ENCODE results near the gene CIITA. TPM values are rescaled to one million over a fixed set of nuclear protein-coding genes. Genes with fewer than 3 reads are reported as not detected.
"Not testable (repeated sequence)": the region's sequence is repeated elsewhere in the genome, so short reads cannot be mapped to it uniquely, and the experiment has no call there.

Gene CIITA
- total RNA-seq, 1 experiment from 2014 or later, result 0.04 TPM

DNA sequence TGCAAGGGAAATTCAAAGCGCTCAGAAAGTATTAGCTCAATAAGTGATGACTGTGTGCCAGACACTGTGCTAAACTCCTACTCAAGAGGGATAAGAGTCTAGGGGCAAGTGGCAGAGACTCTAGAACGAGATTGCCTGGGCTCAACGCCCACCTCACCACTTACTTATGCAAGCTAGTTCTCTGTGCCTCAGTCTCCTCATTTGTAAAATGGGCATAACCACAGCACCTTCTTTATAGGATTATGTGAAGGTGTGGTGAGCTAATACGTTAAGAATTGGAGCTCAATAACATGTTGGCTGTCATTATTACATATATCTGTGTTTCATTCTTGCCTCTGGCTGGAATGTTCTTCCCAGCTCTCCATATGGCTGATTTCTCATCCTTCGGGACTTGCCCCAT lies 49.9 kb downstream of the CIITA start:
- H3K9me3 ChIP-seq (replicated peaks), result no peaks in the 10 kb centered on the region
- no peaks in the 10 kb centered on the region for H3K27me3 ChIP-seq
- no peaks in the 10 kb centered on the region for H3K36me3 ChIP-seq
- H3K27ac ChIP-seq, result no peak overlapping the region
- H3K4me3 ChIP-seq, result no peak overlapping the region
- H3K4me1 ChIP-seq, result no peaks in the 10 kb centered on the region
- no peak for DNase-seq

DNA sequence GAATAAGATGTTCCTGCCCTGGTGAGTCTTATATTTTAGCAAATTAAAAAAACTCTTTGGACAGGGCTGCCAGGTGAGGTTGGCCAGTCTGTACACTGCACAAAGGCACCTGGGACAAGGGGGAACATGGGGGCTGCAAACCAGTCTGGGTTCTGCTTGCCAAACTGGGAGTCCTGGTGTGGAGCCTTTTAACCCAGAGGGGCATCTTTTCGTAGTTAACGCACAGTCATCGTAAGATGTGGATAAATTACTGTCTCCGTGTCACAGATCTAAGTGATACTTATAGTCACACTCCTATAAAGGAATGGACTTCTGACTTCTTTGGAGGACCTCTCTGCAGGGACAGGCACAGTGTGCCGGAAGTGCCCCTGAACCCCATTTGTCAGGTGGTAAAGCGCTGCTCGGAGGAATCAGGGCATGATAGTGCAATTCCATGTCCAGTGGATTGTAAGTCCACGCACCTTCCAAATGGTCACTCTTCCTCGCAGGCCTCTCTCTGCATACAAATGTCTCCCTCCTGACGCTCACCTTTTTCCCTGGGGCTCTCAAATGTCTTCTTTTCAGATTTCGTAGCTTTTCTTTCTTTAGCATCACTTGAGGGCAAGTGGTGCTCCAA lies 50.6 kb downstream of the CIITA start:
- Histone ChIP-seq H3K36me3 (no peaks in the 10 kb centered on the region), H3K27ac (no peak overlapping the region), H3K4me1 (no peaks in the 10 kb centered on the region), H3K27me3 (no peaks in the 10 kb centered on the region), H3K9me3 (replicated peaks) (no peaks in the 10 kb centered on the region), H3K4me3 (no peak overlapping the region)
- DNase-seq, result no peak

DNA sequence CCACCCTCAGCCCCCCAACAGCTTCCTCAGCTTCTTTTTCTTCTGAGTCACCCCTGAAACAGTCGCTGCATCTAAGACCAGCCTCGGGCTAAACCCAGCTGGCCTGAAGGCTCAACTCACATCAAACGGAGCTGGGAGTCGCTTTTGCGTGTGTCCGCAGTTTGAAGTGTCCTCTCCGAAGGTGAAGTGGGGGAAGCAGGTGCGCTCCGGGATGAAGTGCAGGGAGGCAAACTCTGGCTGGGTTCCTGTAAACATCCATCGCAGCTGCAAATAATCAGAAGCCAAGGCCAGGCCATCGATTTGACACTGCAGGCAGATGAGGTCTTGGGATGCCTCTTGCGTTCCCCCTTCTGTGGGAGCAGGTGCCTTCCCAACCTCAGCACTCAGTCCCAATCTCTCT lies 52.1 kb downstream of the CIITA start:
- not testable (repeated sequence) for DNase-seq; H3K4me3 ChIP-seq; H3K36me3 ChIP-seq; H3K9me3 ChIP-seq (replicated peaks); H3K27ac ChIP-seq; H3K27me3 ChIP-seq; H3K4me1 ChIP-seq

DNA sequence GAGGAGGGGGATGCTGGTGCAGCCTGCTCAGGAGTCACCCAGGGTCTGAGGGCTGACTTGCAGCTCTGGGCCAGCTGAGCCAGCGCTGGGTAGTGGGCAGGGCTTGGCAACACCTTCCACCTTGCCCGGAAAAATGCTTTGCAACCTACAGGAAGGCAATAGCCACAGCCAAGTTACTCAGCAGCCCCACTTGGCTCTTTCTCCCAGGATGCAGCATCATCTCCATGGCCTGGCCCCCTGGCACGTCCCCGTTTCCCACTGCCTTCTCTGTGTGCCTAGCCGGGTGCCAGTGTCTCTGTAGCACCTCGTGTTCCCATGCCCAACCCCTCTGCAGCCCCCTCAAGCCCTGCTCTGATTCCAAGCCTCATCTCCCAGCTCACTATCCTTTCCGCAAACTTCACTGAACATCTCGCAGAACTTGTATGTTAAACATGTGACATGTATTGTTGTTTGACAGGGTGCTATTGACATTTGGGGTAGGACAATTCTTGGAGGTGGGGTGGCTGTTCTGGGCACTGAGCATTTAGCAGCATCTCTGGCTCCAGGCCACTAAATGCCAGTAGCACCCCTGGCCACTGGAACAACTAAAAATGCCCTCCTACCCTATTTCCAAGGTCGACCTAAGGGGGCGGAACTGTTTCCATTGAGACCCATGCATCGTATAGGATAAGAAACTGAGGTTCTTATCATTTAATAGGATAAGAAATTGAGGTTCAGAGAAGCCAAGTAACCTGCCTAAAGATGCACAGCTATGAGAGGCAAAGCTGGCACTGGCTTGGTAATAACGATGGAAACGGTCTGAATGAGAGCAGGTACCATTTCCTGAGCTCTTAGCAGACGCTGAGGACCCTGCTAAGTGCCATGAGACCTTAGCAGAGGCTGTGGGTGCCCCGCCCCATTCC lies 53.1 kb downstream of the CIITA start:
- H3K4me1 ChIP-seq, result no peaks in the 10 kb centered on the region
- no peaks in the 10 kb centered on the region for H3K27me3 ChIP-seq
- no peak for DNase-seq
- no peak overlapping the region for H3K4me3 ChIP-seq
- H3K36me3 ChIP-seq, result no peaks in the 10 kb centered on the region
- H3K27ac ChIP-seq, result no peak overlapping the region
- no peaks in the 10 kb centered on the region for H3K9me3 ChIP-seq (replicated peaks)

DNA sequence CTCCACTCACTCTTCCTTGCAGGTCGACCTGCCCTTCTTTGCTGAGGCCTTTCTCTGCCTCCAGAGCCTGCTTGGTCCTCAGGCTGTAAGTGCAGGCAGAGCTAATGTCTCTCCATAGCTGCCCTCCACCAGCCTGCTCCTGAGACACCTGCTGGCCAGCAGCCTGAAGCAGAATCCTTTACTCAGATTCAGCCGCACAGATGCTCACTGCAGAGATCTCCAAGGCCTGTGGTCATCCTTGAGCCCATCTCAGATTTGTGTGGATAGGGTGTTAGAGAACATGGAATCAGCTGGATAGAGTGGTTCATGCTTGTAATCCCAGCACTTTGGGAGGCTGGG lies 53.7 kb downstream of the CIITA start:
- Histone ChIP-seq H3K27me3 (no peaks in the 10 kb centered on the region), H3K36me3 (no peaks in the 10 kb centered on the region), H3K4me3 (no peak overlapping the region), H3K27ac (no peak overlapping the region), H3K9me3 (replicated peaks) (no peaks in the 10 kb centered on the region), H3K4me1 (no peaks in the 10 kb centered on the region)
- no peak for DNase-seq

DNA sequence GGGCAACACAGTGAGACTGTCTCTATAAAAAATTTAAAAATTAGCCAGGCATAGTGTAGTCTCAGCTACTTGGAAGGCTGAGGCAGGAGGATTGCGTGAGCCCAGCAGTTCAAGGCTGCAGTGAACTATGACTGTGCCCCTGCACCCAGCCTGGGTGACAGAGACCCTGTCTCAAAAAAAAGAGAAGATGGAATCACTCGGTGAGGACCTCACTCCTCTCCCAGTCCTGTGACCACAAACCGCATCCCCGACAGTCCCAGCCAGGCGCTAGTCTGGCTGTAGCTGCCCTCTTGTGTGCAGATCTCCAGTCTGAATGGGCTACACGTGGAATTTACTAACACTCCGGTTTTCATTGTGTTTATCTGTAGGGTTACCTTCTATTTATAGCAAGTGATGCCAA lies 54.1 kb downstream of the CIITA start:
- Histone ChIP-seq H3K4me1 (no peaks in the 10 kb centered on the region), H3K27me3 (no peaks in the 10 kb centered on the region), H3K27ac (no peak overlapping the region), H3K9me3 (replicated peaks) (no peaks in the 10 kb centered on the region), H3K4me3 (no peak overlapping the region), H3K36me3 (no peaks in the 10 kb centered on the region)
- no peak for DNase-seq

DNA sequence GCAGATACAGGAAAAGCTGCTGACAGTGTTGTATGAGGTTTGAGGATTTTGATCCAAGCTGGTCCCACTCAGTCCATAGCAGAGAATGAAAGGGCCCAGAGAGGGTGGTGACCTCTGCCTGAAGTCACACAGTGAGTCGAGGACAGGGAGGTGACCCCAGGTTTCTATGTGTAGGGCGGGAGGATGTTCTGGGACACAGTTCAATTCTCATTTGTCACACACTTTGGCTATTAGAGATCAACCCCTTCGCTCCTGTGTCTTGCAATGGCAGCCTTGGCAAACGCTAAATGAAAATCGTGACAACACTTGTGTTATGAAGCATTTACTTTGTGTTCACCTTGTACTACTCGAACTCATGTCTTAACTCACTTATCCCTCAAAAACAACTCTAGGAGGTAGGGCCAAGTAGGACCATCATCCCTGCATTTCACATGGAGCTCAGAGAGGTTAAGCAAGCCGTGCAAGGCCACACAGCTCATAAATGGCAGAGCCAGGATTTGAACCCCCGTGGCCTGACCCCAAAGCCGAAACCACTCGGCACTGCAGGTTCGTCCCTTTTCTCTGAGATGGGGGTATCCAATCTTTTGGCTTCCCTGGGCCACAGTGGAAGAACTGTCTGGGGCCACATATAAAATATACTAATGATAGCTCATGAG lies 55.1 kb downstream of the CIITA start:
- Histone ChIP-seq H3K4me1 (no peaks in the 10 kb centered on the region), H3K4me3 (no peak overlapping the region), H3K27ac (no peak overlapping the region), H3K9me3 (replicated peaks) (no peaks in the 10 kb centered on the region), H3K27me3 (no peaks in the 10 kb centered on the region), H3K36me3 (no peaks in the 10 kb centered on the region)
- no peak for DNase-seq

DNA sequence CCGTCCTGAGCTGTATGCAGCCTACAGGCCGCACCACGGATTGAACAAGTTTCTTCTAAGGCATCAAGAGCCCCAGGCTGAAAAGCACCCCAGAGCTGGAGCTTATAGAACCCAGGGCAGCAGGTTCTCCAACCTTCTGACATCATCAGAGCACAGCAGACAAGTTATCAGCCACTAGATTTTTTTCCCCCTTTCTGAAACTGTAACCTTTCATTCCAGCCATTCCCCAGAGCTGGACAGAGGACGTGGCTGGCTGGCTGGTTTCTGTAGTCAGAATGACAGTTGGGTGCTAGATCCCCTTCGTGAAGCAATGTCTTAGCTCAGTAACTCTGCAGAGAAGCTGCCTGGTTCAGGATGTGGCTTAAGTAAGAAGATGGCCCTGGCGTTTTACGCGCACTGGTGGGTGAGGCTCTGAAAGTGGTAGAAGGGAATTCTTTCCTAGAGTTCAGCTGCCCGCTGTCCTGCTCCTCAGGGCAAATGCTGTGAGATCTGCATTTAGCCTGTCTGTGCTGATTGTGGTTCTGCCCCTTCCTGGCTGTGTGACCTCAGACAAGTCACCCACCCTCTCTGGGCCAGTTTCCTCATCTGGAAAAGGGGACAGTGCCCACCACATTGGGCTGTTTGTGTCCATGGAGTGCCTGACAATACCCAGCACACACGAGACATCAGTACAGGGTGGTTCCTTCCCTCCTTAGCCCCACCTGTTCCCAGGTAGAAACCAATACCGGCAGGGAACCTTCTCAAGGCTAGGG lies 56.1 kb downstream of the CIITA start:
- DNase-seq, result no peak
- Histone ChIP-seq H3K27ac (no peak overlapping the region), H3K4me3 (no peak overlapping the region), H3K36me3 (no peaks in the 10 kb centered on the region), H3K9me3 (replicated peaks) (no peaks in the 10 kb centered on the region), H3K4me1 (no peaks in the 10 kb centered on the region), H3K27me3 (no peaks in the 10 kb centered on the region)

DNA sequence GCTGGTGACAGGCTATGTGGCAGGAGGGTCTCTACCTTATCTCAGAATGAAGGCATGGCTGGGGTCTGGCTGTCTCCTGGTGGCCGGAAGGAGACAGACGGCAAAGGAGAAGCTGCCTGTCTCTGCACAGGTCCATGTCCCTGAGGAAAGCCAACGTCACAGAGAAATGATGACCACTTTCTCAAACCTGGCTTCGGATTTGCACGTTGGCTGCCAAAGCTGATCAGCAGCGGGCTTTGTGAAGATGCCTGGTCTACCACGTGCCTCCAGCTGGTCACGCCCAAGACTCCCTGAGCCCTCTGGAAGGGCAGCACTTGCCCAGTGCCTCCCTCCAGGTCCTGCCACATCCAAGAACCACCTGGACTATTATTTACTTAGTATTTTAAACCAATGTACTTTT lies 56.9 kb downstream of the CIITA start:
- Histone ChIP-seq H3K4me1 (no peaks in the 10 kb centered on the region), H3K36me3 (no peaks in the 10 kb centered on the region), H3K9me3 (replicated peaks) (no peaks in the 10 kb centered on the region), H3K27me3 (no peaks in the 10 kb centered on the region), H3K4me3 (no peak overlapping the region), H3K27ac (no peak overlapping the region)
- no peak for DNase-seq

DNA sequence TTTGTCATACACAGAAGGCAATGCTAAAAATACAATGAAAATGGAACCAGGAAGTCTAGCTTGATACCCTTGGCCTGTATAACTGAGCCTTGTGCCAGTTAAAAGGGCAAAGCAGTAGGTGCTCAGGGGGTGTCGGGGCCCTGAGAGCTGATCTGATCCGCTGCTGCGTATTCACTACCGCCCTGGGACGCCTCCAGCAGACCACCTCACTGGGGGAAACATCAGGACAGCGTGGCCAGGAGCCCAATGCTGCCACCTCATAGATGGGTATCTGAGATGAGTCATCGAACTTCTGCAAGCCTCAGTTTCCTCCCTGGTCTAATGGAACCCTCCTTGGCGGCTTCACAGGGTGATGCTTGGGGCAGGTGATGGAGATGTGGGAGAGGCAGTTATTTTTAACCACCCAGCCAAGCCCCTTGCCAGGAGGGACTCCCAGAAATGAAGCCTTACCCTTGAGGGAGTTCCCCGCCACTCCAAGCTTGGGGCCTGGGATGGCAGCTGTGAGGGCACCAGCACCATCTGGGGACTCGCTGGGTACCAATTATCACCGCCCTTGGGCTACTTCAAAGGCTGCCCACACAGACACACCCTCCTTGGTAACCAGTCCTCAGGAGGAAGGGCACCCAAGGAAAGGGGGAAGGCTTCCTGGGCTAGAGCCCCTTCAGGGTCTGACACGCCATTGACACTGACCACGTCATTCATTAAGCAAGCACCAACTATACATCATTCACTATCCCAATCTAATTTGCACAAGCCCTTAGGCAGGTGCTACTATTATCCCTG lies 57.5 kb downstream of the CIITA start:
- no peak for DNase-seq
- Histone ChIP-seq H3K27me3 (no peaks in the 10 kb centered on the region), H3K9me3 (replicated peaks) (no peaks in the 10 kb centered on the region), H3K27ac (no peak overlapping the region), H3K36me3 (no peaks in the 10 kb centered on the region), H3K4me1 (no peaks in the 10 kb centered on the region), H3K4me3 (no peak overlapping the region)

DNA sequence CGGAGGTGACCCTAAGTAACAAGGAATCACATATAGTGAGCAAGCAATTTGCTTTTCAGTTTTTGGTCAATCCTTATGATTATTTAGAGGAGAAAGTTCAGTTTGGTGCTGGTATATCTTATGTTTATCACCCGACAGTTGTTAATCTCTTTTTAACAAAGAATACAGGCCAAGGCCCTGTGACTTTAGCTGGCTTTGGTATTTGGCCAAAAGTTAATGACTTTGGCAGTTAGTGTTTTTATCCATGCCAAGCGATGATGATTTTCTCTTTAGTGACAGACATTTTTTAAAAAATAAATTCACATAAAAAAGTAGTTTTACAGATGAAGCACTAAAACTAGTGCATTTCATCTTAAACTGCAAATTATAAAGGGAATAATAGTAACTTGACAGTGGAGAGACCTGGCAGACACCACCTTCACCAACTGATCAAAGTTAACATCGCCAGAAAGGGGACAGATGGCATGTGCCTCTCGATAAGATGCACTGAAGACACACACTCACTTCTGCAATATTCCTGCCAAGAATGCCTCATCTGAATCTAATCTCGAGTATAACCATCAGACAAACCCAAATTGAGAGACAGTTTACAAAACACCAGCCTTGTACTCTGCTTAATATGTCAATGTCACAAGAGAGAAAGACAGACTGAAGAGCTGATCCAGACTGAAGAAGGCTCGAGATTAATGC lies 58.4 kb downstream of the CIITA start:
- no peak for DNase-seq
- peaks cover under 1% of the 10 kb centered on the region; the same call in 1 of the 2 replicates for H3K4me1 ChIP-seq
- H3K36me3 ChIP-seq, result no peaks in the 10 kb centered on the region
- no peak overlapping the region for H3K27ac ChIP-seq
- H3K9me3 ChIP-seq (replicated peaks), result no peaks in the 10 kb centered on the region
- H3K27me3 ChIP-seq, result no peaks in the 10 kb centered on the region
- H3K4me3 ChIP-seq, result no peak overlapping the region

DNA sequence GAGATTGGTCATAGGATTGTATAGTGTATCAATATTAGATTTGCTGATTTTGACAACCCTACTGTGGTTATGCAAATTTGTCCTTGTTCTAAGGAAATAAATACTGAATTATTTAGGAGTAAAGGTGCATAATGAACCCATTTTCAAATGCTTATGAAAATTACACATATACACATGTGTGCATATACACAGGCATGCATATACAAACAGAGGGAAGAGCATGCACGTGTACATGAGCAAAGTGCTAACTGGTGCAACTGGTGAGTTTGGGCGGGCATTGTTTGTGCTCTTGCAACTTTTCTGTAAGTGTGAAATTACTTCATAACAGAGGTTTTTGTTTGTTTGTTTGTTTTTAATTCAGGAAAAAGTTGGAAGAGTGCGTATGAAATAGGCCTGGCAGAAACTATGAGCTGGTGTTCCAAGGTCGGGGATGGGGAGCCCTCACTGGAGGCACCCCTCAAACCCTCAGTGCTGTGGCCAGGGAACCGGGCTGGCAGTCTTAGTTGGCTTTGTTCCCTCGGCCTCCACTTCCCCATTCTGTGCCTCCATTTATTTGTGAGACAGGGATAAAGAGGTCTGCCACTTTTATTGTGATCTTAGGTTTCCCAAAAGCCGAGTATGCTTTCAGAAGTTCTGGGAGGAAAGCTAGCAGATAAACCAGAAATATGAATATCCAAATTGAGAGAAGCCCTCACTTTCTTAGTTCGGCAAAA lies 59.4 kb downstream of the CIITA start:
- Histone ChIP-seq H3K4me3 (no peak overlapping the region), H3K4me1 (peaks cover 6% of the 10 kb centered on the region; the same call in 1 of the 2 replicates), H3K9me3 (replicated peaks) (no peaks in the 10 kb centered on the region), H3K36me3 (no peaks in the 10 kb centered on the region), H3K27ac (no peak overlapping the region), H3K27me3 (no peaks in the 10 kb centered on the region)
- no peak for DNase-seq

DNA sequence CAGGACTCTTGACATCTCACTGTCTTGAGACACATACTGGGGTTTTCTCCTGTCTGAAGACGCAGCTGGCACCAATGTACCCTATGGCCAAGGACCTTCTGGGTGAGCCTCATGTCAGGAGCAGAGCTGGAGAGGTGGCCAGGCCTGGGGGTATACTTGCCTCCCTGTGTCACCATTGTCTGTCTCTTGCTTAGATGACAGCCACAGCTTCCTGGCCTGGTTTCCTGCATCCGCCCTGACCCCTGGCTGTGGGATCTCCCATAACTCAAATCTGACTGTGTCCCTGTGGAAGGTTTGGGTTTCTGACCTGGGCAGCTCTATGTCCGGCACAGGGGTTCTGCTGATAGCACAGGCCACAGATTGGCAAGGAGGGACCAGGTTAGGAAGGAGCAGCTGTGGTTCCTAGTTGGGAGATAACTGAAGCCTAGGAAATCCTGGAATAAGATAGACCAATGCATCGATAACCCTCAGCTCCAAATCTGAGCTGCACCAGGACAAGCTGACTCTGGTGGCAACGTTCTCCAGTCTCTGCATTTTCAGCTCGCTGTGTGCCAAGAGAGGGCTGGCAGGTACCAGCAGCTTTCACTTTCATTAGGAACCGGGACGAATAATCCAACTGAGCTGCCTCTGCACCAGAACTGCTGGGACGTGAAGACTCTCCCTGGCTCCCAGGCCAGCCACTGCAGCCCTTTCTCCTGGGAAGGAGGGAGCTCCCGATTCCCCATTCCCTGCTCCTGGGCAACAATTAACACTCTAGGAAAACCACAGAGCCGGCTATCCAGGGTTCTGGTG lies 60.3 kb downstream of the CIITA start:
- no peak for DNase-seq
- no peak overlapping the region for H3K4me3 ChIP-seq
- H3K27me3 ChIP-seq, result no peaks in the 10 kb centered on the region
- H3K9me3 ChIP-seq (replicated peaks), result no peaks in the 10 kb centered on the region
- peaks cover 6% of the 10 kb centered on the region; the same call in 1 of the 2 replicates for H3K4me1 ChIP-seq
- H3K27ac ChIP-seq, result no peak overlapping the region
- H3K36me3 ChIP-seq, result no peaks in the 10 kb centered on the region
